HTERT RPE-1 (cell line): ENCODE measurements around the gene SOX6.

Source experiments
- in situ Hi-C: fragments of 300-500 bp; cut with MboI; formaldehyde crosslinking; loops from 4 replicates; pipeline ENCODE4 v1.14.3; 2020; ENCODE audit warnings: low sequenced_read_pairs

SOX6 gene

GRCh38 chr11:16321148-16321547 lies 35.2 kb downstream of the SOX6 start:
- in situ Hi-C loops = no loop called here

GRCh38 chr11:16318320-16318719 lies 38.0 kb downstream of the SOX6 start:
- in situ Hi-C loops = no loop called here

- in situ Hi-C loops = no loop called here
These were observed 38.6 kb downstream of the SOX6 start for GRCh38 chr11:16317712-16318111.

GRCh38 chr11:16313846-16314245 lies 42.5 kb downstream of the SOX6 start:
- in situ Hi-C loops = no loop called here

GRCh38 chr11:16312233-16312765 lies 44.0 kb downstream of the SOX6 start:
- in situ Hi-C loops = no loop called here

GRCh38 chr11:16311831-16312230 lies 44.5 kb downstream of the SOX6 start:
- in situ Hi-C loops = no loop called here

- in situ Hi-C loops = no loop called here
These were observed 45.4 kb downstream of the SOX6 start for GRCh38 chr11:16310943-16311342.

- in situ Hi-C loops = no loop called here
These were observed 47.1 kb downstream of the SOX6 start for GRCh38 chr11:16309226-16309625.

GRCh38 chr11:16301462-16301861 lies 54.9 kb downstream of the SOX6 start:
- in situ Hi-C loops = no loop called here

GRCh38 chr11:16299884-16300782 lies 56.2 kb downstream of the SOX6 start:
- in situ Hi-C loops = no loop called here

GRCh38 chr11:16299390-16299789 lies 57.0 kb downstream of the SOX6 start:
- in situ Hi-C loops = no loop called here

- in situ Hi-C loops = no loop called here
These were observed 59.0 kb downstream of the SOX6 start for GRCh38 chr11:16297332-16297731.

- in situ Hi-C loops = no loop called here
These were observed 60.1 kb downstream of the SOX6 start for GRCh38 chr11:16296273-16296672.

GRCh38 chr11:16295592-16295991 lies 60.8 kb downstream of the SOX6 start:
- in situ Hi-C loops = no loop called here

GRCh38 chr11:16293204-16293681 lies 63.1 kb downstream of the SOX6 start:
- in situ Hi-C loops = no loop called here

GRCh38 chr11:16292167-16292859 lies 64.0 kb downstream of the SOX6 start:
- in situ Hi-C loops = no loop called here

- in situ Hi-C loops = no loop called here
These were observed 64.6 kb downstream of the SOX6 start for GRCh38 chr11:16291729-16292128.

GRCh38 chr11:16289541-16289940 lies 66.8 kb downstream of the SOX6 start:
- in situ Hi-C loops = no loop called here

- in situ Hi-C loops = no loop called here
These were observed 68.6 kb downstream of the SOX6 start for GRCh38 chr11:16287630-16288280.

GRCh38 chr11:16286095-16286494 lies 70.3 kb downstream of the SOX6 start:
- in situ Hi-C loops = no loop called here

GRCh38 chr11:16280256-16280682 lies 76.1 kb downstream of the SOX6 start:
- in situ Hi-C loops = no loop called here
